HEK293 (cell line): ENCODE data around the gene MYO1B.

Experiments
- CTCF ChIA-PET: fragments of 350-600 bp; formaldehyde crosslinking; extraction: SDS; loops from one replicate; lab custom pipeline; 2021; ENCODE audit warnings: antibody characterized with exemption; lab: Yijun Ruan, JAX
- POLR2A ChIA-PET: fragments of 300-600 bp; formaldehyde crosslinking; extraction: SDS; loops from one replicate; lab custom pipeline; 2020; ENCODE audit warnings: antibody characterized with exemption, inconsistent platforms; lab: Yijun Ruan, JAX
- H3K27ac ChIP-seq: fragments of 200-500 bp; sonication (Bioruptor generic); 2 replicates; pipeline ENCODE4 v1.5.1; 2014; ENCODE audit warnings: low read depth, low read length, control low read depth, inconsistent platforms; ENCODE audit errors: extremely low read depth
- H3K36me3 ChIP-seq, 2 experiments: fragments of 200-500 bp in 1 of 2; sonication (Bioruptor generic) in 1 of 2; 1 replicate in 1 of 2; 2 replicates in 1 of 2; pipeline ENCODE4 v1.5.1; 2014 to 2017; ENCODE audit warnings: inconsistent platforms in 2 of 2, low read length in 2 of 2; ENCODE audit not compliant: control insufficient read depth in 2 of 2, insufficient read depth in 1 of 2
- H3K4me1 ChIP-seq: fragments of 200-500 bp; sonication (Bioruptor generic); 2 replicates; pipeline ENCODE4 v1.5.1; 2014; ENCODE audit warnings: mild to moderate bottlenecking, low read length, inconsistent platforms; ENCODE audit not compliant: control insufficient read depth, insufficient read depth
- H3K4me3 ChIP-seq: 2 replicates; pipeline ENCODE4 v1.5.1; 2011; ENCODE audit warnings: low read depth, mild to moderate bottlenecking, control low read depth, low read length, moderate library complexity
- H3K9me3 ChIP-seq: fragments of 200-500 bp; sonication (Bioruptor generic); 2 replicates; pipeline ENCODE4 v1.5.1; 2014; ENCODE audit warnings: low read depth, low read length, inconsistent platforms; ENCODE audit not compliant: control insufficient read depth, insufficient read depth
- CTCF ChIP-seq: fragments of 450-650 bp; formaldehyde crosslinking; IDR thresholded peaks from 2 replicates; pipeline ENCODE4 v1.5.1; 2016; ENCODE audit warnings: missing biosample characterization, missing genetic modification characterization
- GLIS1 ChIP-seq: fragments of 450-650 bp; formaldehyde crosslinking; IDR thresholded peaks from 2 replicates; pipeline ENCODE4 v1.5.1; 2016; ENCODE audit warnings: missing biosample characterization, missing genetic modification characterization
- GLIS2 ChIP-seq: fragments of 450-650 bp; formaldehyde crosslinking; IDR thresholded peaks from 2 replicates; pipeline ENCODE4 v1.5.1; 2016; ENCODE audit warnings: missing biosample characterization, missing genetic modification characterization
- HOXA7 ChIP-seq: sonication (generic); formaldehyde crosslinking; IDR thresholded peaks from 2 replicates; pipeline ENCODE4 v1.8.1; 2022; ENCODE audit warnings: missing genetic modification reagents, borderline replicate concordance
- HOXC10 ChIP-seq: sonication (generic); formaldehyde crosslinking; IDR thresholded peaks from 2 replicates; pipeline ENCODE4 v1.8.1; 2023; ENCODE audit warnings: mild to moderate bottlenecking, missing genetic modification reagents
- IKZF3 ChIP-seq: fragments of 450-650 bp; IDR thresholded peaks from 2 replicates; pipeline ENCODE4 v1.5.0; 2018; ENCODE audit warnings: missing biosample characterization, mild to moderate bottlenecking, missing genetic modification characterization, moderate library complexity
- KLF10 ChIP-seq: fragments of 450-650 bp; IDR thresholded peaks from 2 replicates; pipeline ENCODE4 v1.5.1; 2018; ENCODE audit warnings: missing biosample characterization, mild to moderate bottlenecking, missing genetic modification characterization
- KLF7 ChIP-seq: fragments of 450-650 bp; formaldehyde crosslinking; IDR thresholded peaks from 2 replicates; pipeline ENCODE4 v1.5.1; 2016; ENCODE audit warnings: missing biosample characterization, missing genetic modification characterization, borderline replicate concordance
- KLF9 ChIP-seq: fragments of 450-650 bp; formaldehyde crosslinking; IDR thresholded peaks from 2 replicates; pipeline ENCODE4 v1.5.1; 2016; ENCODE audit warnings: missing biosample characterization, missing genetic modification characterization, low read depth
- SP2 ChIP-seq: fragments of 450-650 bp; formaldehyde crosslinking; IDR thresholded peaks from 2 replicates; pipeline ENCODE4 v1.5.1; 2016; ENCODE audit warnings: missing biosample characterization, missing genetic modification characterization
- ZBTB1 ChIP-seq: fragments of 450-650 bp; formaldehyde crosslinking; IDR thresholded peaks from 2 replicates; pipeline ENCODE4 v1.5.1; 2016; ENCODE audit warnings: missing biosample characterization, missing genetic modification characterization
- ZBTB26 ChIP-seq: fragments of 450-650 bp; formaldehyde crosslinking; optimal IDR thresholded peaks from 2 replicates; pipeline ENCODE3; 2016; ENCODE audit warnings: missing biosample characterization, mild to moderate bottlenecking, missing genetic modification characterization
- ZBTB48 ChIP-seq: fragments of 450-650 bp; formaldehyde crosslinking; IDR thresholded peaks from 2 replicates; pipeline ENCODE4 v1.5.1; 2016; ENCODE audit warnings: missing biosample characterization, missing genetic modification characterization
- ZBTB8A ChIP-seq: fragments of 450-650 bp; formaldehyde crosslinking; IDR thresholded peaks from 2 replicates; pipeline ENCODE4 v1.5.1; 2016; ENCODE audit warnings: missing biosample characterization, missing genetic modification characterization
- ZFHX2 ChIP-seq: fragments of 450-650 bp; formaldehyde crosslinking; conservative IDR thresholded peaks from 2 replicates; pipeline ENCODE4 v1.5.1; 2016; ENCODE audit warnings: missing biosample characterization, missing genetic modification characterization
- ZNF221 ChIP-seq: fragments of 450-650 bp; formaldehyde crosslinking; IDR thresholded peaks from 2 replicates; pipeline ENCODE4 v1.5.1; 2017; ENCODE audit warnings: missing biosample characterization, missing genetic modification characterization, borderline replicate concordance
- ZNF24 ChIP-seq: fragments of 450-650 bp; formaldehyde crosslinking; IDR thresholded peaks from 2 replicates; pipeline ENCODE4 v1.5.1; 2016; ENCODE audit warnings: missing biosample characterization, missing genetic modification characterization
- ZNF248 ChIP-seq: fragments of 450-650 bp; formaldehyde crosslinking; IDR thresholded peaks from 2 replicates; pipeline ENCODE4 v1.5.1; 2017; ENCODE audit warnings: missing biosample characterization, missing genetic modification characterization
- ZNF341 ChIP-seq: fragments of 450-650 bp; formaldehyde crosslinking; IDR thresholded peaks from 2 replicates; pipeline ENCODE4; 2016; ENCODE audit warnings: low read depth, missing biosample characterization, missing genetic modification characterization
- ZNF362 ChIP-seq: fragments of 450-650 bp; formaldehyde crosslinking; IDR thresholded peaks from 2 replicates; pipeline ENCODE4 v1.5.1; 2016; ENCODE audit warnings: missing biosample characterization, missing genetic modification characterization
- ZNF366 ChIP-seq: fragments of 450-650 bp; formaldehyde crosslinking; conservative IDR thresholded peaks from 2 replicates; pipeline ENCODE4 v1.5.1; 2016; ENCODE audit warnings: missing biosample characterization, missing genetic modification characterization
- ZNF37A ChIP-seq: fragments of 450-650 bp; IDR thresholded peaks from 2 replicates; pipeline ENCODE4 v1.5.1; 2018; ENCODE audit warnings: missing biosample characterization, missing genetic modification characterization
- ZNF423 ChIP-seq: fragments of 450-650 bp; formaldehyde crosslinking; IDR thresholded peaks from 2 replicates; pipeline ENCODE4 v1.5.1; 2016; ENCODE audit warnings: missing biosample characterization, missing genetic modification characterization
- ZNF561 ChIP-seq: fragments of 450-650 bp; IDR thresholded peaks from 2 replicates; pipeline ENCODE4 v1.5.1; 2018; ENCODE audit warnings: missing biosample characterization, missing genetic modification characterization, borderline replicate concordance
- ZNF571 ChIP-seq: fragments of 450-650 bp; formaldehyde crosslinking; IDR thresholded peaks from 2 replicates; pipeline ENCODE4 v1.5.0; 2017; ENCODE audit warnings: missing biosample characterization, missing genetic modification characterization
- ZNF585B ChIP-seq: fragments of 450-650 bp; formaldehyde crosslinking; IDR thresholded peaks from 2 replicates; pipeline ENCODE4 v1.5.1; 2016; ENCODE audit warnings: missing biosample characterization, missing genetic modification characterization
- ZNF596 ChIP-seq: fragments of 450-650 bp; IDR thresholded peaks from 2 replicates; pipeline ENCODE4 v1.5.0; 2018; ENCODE audit warnings: missing biosample characterization, mild to moderate bottlenecking, missing genetic modification characterization, moderate library complexity
- ZNF624 ChIP-seq: fragments of 450-650 bp; formaldehyde crosslinking; IDR thresholded peaks from 2 replicates; pipeline ENCODE4 v1.5.1; 2017; ENCODE audit warnings: missing biosample characterization, missing genetic modification characterization
- ZNF692 ChIP-seq: fragments of 450-650 bp; formaldehyde crosslinking; IDR thresholded peaks from 2 replicates; pipeline ENCODE4 v1.5.1; 2016; ENCODE audit warnings: missing biosample characterization, missing genetic modification characterization
- ZNF837 ChIP-seq: fragments of 450-650 bp; formaldehyde crosslinking; IDR thresholded peaks from 2 replicates; pipeline ENCODE4 v1.5.1; 2016; ENCODE audit warnings: missing biosample characterization, missing genetic modification characterization
- ZSCAN30 ChIP-seq: fragments of 450-650 bp; IDR thresholded peaks from 2 replicates; pipeline ENCODE4 v1.5.1; 2018; ENCODE audit warnings: missing biosample characterization, mild to moderate bottlenecking, missing genetic modification characterization, moderate library complexity

MYO1B gene

GRCh38 chr2:191245046-191245868 lies at the start of gene MYO1B:
TSS of gene MYO1B (plus strand) at chr2:191245404. CDS start at chr2:191276896, 31,492 bp downstream.
- TF ChIP-seq KLF10 (tag by site-specific recombination): peak; percentile 71; the same call in 1 of the 2 replicates
- no peak for TF ChIP-seq ZNF24 (tag by site-specific recombination)
- peak; percentile 51; the same call in 1 of the 2 replicates for TF ChIP-seq IKZF3 (tag by site-specific recombination)
- no peak for TF ChIP-seq ZNF221
- peak; percentile 31 for TF ChIP-seq SP2
- TF ChIP-seq ZFHX2: peak; percentile 46
- TF ChIP-seq ZNF692 (tag by site-specific recombination): no peak
- TF ChIP-seq ZNF571 (tag by site-specific recombination): no peak
- TF ChIP-seq KLF9 (tag by site-specific recombination): peak; percentile 29; the same call in 1 of the 2 replicates
- TF ChIP-seq HOXC10 (CRISPR knock-in tag): 0 out of 2 replicates have a peak, but pooled peaks have one; percentile 47
- TF ChIP-seq ZSCAN30: peak; percentile 52; the same call in 1 of the 2 replicates
- peak; percentile 75; the same call in 1 of the 2 replicates for TF ChIP-seq ZNF561 (tag by site-specific recombination)
- TF ChIP-seq ZBTB8A (tag by site-specific recombination): peak; percentile 73
- peak; percentile 37; the same call in 1 of the 2 replicates for TF ChIP-seq ZBTB1 (tag by site-specific recombination)
- peak; percentile 88 for TF ChIP-seq ZBTB26
- peak; percentile 61 for TF ChIP-seq GLIS2 (tag by site-specific recombination)
- 0 out of 2 replicates have a peak, but pooled peaks have one; percentile 19 for TF ChIP-seq ZNF423 (tag by site-specific recombination)
- peak; percentile 68 for TF ChIP-seq CTCF (tag by site-specific recombination)
- no peaks in the 10 kb centered on the region for H3K36me3 ChIP-seq
- peak within 1 kb of the TSS; percentile 83 for H3K4me3 ChIP-seq
- no peaks in the 10 kb centered on the region for H3K9me3 ChIP-seq
- H3K4me1 ChIP-seq: peaks cover 25% of the 10 kb centered on the region
- ChIA-PET POLR2A (interaction anchor here (1.0 kb wide), 3 partner anchors 14 to 27 kb away, joined by 4 to 6 read pairs (median 5); no protein-coding TSS in a partner anchor), CTCF (interaction anchor here (0.9 kb wide), 1 partner anchor 20 kb away, joined by 3 read pairs; no protein-coding TSS in a partner anchor)
- H3K27ac ChIP-seq: peak within 1 kb of the TSS; percentile 94

- Histone ChIP-seq H3K27ac (no peak overlapping the region), H3K36me3 (no peaks in the 10 kb centered on the region), H3K4me1 (no peaks in the 10 kb centered on the region), H3K4me3 (no peak overlapping the region), H3K9me3 (no peaks in the 10 kb centered on the region)
- ChIA-PET CTCF (interaction anchor here (0.5 to 0.7 kb wide), 2 partner anchors 147 to 342 kb away, joined by 3 read pairs; no protein-coding TSS in a partner anchor), POLR2A (no interaction called here)
- TF ChIP-seq SP2 (no peak), ZNF837 (tag by site-specific recombination) (no peak), GLIS1 (tag by site-specific recombination) (no peak), ZNF248 (tag by site-specific recombination) (no peak), ZBTB48 (no peak), ZNF341 (tag by site-specific recombination) (no peak), HOXA7 (CRISPR knock-in tag) (no peak), ZNF585B (tag by site-specific recombination) (no peak), ZNF362 (tag by site-specific recombination) (no peak), ZNF37A (tag by site-specific recombination) (no peak), ZNF596 (no peak), ZNF571 (tag by site-specific recombination) (no peak), ZNF624 (no peak), ZNF366 (no peak), KLF7 (tag by site-specific recombination) (no peak)
Observed at GRCh38 chr2:191197096-191197495, 48.1 kb upstream of the MYO1B start.
